T-helper 2 cell treated with Interferon-gamma antibody and Interleukin-4, amounts not matched to agents 5 μg/mL and 100 μg/mL, for 36 hours (primary cell): ENCODE measurements around the gene SLC22A15.

ENCODE experiments used
- DNase-seq: peaks from one replicate; pipeline ENCODE4 v3.0.0; 2021; ENCODE audit warnings: low spot score
- H3K27ac Mint-ChIP-seq: one replicate; pipeline ENCODE4 v1.8.0; 2021; ENCODE audit warnings: mild to moderate bottlenecking, mixed read lengths
- H3K27me3 Mint-ChIP-seq: one replicate; pipeline ENCODE4 v1.8.0; 2021; ENCODE audit warnings: low read depth, mixed read lengths
- H3K36me3 Mint-ChIP-seq: one replicate; pipeline ENCODE4 v1.8.0; 2021; ENCODE audit warnings: low read depth, mixed read lengths
- H3K4me1 Mint-ChIP-seq: one replicate; pipeline ENCODE4 v1.8.0; 2021; ENCODE audit warnings: low read depth, mixed read lengths
- H3K4me3 Mint-ChIP-seq: one replicate; pipeline ENCODE4 v1.8.0; 2022; ENCODE audit warnings: mild to moderate bottlenecking, moderate library complexity, mixed read lengths
- H3K9me3 Mint-ChIP-seq: one replicate; pipeline ENCODE4 v1.8.0; 2021; ENCODE audit warnings: mixed read lengths

Gene SLC22A15

DNA sequence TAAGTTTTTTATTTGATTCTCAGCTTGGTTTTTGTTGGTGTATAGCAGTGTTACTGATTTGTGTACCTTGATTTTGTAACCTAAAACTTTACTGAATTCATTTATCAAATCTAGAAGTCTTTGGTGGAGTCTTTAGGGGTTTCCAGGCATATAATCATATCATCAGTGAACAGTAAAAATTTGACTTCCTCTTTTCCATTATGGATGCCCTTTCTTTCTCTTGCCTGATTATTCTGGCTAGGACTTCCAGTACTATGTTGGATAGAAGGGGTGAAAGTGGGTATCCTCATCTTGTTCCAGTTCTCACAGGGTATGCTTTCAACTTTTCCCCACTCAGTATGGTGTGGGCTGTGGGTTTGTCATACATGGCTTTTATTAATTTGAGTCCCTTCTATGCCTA, 111.3 kb downstream of the SLC22A15 start:
- DNase-seq = no peak
- Mint-ChIP-seq H3K27me3 (peaks cover 25% of the 10 kb centered on the region), H3K4me1 (no peaks in the 10 kb centered on the region), H3K27ac (no peak overlapping the region), H3K4me3 (no peak overlapping the region), H3K9me3 (peaks cover 15% of the 10 kb centered on the region), H3K36me3 (no peaks in the 10 kb centered on the region)

DNA sequence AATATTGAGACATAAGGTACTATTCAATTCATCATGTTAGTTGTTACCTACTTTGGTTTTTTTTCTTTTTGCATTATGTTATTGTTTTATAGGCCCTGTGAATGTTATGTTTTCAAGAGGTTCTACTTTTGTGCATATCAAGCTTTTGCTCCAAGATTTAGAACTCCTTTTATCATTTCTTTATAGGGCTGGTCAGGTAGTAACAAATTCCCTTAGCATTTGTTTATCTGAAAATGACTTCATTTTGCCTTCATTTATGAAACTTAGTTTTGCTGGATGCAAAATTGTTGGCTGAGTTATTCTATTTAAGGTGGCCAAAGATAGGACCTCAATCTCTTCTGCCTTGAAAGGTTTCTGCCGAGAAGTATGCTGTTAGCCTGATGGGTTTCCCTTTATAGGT, 113.6 kb downstream of the SLC22A15 start:
- no peaks in the 10 kb centered on the region for H3K36me3 Mint-ChIP-seq
- H3K9me3 Mint-ChIP-seq = peaks cover 15% of the 10 kb centered on the region
- DNase-seq = no peak
- no peaks in the 10 kb centered on the region for H3K4me1 Mint-ChIP-seq
- no peak overlapping the region for H3K4me3 Mint-ChIP-seq
- H3K27me3 Mint-ChIP-seq = peaks cover 21% of the 10 kb centered on the region
- H3K27ac Mint-ChIP-seq = no peak overlapping the region

DNA sequence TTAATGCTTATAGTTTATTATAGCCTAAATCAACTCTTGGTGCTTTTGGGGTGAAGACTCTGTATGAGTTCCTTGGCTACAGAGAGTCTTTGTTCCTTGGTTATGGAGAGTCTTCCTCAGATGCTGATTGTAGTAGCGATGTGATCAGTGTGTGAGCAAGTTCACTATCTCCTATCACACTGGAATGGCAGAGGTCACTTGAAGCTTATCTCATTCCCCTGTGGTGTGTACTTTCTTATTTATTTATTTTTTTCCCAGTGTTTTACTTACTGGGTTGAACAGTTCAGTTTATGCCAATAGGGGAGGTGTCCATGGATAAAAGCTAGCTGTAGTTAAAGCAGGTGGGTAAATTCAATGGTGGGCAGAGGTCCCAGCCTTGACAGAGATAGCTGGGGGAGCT, 114.8 kb downstream of the SLC22A15 start:
- DNase-seq = no peak
- H3K9me3 Mint-ChIP-seq = peaks cover 18% of the 10 kb centered on the region
- no peak overlapping the region for H3K27ac Mint-ChIP-seq
- H3K4me3 Mint-ChIP-seq = no peak overlapping the region
- no peaks in the 10 kb centered on the region for H3K4me1 Mint-ChIP-seq
- H3K36me3 Mint-ChIP-seq = no peaks in the 10 kb centered on the region
- H3K27me3 Mint-ChIP-seq = peaks cover 21% of the 10 kb centered on the region

DNA sequence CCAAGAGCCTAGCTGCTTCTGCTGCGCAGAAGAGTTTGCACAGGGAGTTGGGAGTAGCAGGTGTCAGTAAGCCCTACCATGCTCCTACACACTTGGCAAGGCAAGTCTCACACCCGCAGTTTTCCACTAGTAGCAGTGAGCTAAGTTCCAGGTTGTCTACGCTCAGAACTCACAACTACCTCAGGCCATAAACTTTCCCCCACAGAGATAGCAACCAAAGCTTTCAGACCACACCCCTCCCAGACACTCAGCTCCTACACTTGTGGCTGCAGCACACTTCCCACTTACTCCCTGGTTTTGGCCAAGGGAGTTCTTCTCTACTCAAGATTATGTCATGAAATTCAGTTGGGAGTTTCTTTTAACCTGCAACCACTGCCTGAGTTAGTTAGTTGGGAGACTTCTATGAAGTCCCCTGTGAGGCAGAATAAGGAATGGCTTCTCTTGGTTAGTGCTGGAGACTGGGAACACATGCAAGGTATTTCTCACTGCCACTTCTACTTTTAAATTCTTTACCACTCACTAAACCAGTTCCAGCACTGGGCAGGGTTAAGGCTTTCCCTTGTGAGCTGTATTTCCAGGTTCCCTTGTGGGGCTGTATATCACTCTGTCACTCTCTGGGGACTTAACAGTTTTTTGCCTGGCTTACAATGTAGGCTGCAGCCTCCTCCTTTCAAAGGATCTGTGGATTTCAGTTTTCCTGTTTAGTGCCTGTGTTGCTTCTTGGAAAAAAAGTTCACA, 116.6 kb downstream of the SLC22A15 start:
- no peak overlapping the region for H3K4me3 Mint-ChIP-seq

DNA sequence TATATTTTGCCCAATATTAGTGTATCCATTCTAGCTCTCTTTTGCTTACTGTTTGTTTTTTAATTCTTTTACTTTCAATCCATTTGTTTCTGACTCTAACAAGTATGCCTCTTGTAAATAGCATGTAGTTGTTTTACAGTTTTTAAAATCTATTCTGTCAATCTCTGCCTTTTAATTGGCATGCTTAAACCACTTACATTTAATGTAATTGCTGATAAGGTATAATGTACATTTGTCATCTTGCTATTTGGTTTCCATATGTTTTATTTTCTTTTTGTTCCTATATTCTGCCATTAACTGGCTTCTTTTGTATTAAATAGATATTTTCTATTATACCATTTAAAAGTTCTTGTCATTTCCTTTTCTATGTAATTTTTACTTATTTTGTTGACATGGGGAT, 118.7 kb downstream of the SLC22A15 start:
- H3K9me3 Mint-ChIP-seq = peaks cover 10% of the 10 kb centered on the region
- H3K27ac Mint-ChIP-seq = no peak overlapping the region
- DNase-seq = no peak
- peaks cover 14% of the 10 kb centered on the region for H3K27me3 Mint-ChIP-seq
- H3K36me3 Mint-ChIP-seq = no peaks in the 10 kb centered on the region
- no peaks in the 10 kb centered on the region for H3K4me1 Mint-ChIP-seq
- H3K4me3 Mint-ChIP-seq = no peak overlapping the region

More for the DNA sequence above, 116.6 kb downstream of the SLC22A15 start:
- Mint-ChIP-seq H3K36me3 (no peaks in the 10 kb centered on the region), H3K27ac (no peak overlapping the region), H3K27me3 (peaks cover 17% of the 10 kb centered on the region), H3K9me3 (peaks cover 18% of the 10 kb centered on the region), H3K4me1 (no peaks in the 10 kb centered on the region)
- DNase-seq = no peak

DNA sequence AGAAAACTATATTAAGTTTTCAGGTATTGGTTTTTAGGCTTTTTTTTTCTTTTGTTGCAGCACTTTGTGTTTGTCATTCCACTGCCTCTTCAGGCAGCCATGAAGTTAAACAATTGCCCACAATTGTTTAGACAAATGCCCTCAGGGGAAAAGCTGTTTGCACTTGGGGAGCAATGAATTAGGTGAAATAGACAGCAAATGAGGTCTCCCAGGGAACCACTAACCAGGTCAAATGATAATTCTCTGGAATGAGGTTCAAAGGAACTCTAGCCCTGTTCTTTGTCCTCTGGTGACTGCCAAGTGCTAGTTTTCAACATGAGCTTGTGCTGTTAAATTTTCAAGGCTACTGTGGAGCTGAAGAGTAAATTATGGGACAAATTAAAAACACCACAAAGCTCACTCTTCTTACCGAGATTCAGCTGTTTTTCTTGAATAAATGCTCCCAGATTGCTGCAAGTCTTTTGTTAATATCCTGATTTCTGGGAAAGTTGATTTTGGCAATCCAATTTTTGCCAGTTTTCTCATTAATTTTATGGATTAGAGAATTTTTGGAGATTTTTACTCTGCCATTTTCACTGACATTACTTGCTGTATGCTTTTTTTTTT, 119.8 kb downstream of the SLC22A15 start:
- Mint-ChIP-seq H3K4me3 (no peak overlapping the region), H3K9me3 (peaks cover 3% of the 10 kb centered on the region), H3K27me3 (peaks cover 12% of the 10 kb centered on the region), H3K27ac (no peak overlapping the region), H3K36me3 (no peaks in the 10 kb centered on the region), H3K4me1 (no peaks in the 10 kb centered on the region)
- DNase-seq = no peak

DNA sequence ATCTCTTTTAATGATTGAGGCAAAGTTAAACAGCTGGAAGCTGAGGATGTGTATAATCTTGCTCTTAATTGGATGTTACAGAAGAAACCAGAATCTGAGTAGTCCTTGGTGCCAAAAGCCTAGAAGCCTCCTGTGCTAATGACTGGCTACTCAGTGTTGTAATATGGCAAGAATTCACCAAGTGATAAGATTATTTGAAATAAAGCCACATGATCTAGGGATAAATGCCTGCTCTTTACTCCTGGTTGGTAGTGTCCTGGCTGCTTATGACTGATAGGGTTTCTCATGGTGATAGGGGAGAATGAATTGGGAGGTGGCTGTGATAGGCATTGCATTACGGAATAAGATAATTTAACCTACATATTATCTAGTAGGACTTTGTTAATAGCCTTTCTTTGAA, 121.3 kb downstream of the SLC22A15 start:
- no peak for DNase-seq
- H3K9me3 Mint-ChIP-seq = peaks cover 3% of the 10 kb centered on the region
- H3K4me3 Mint-ChIP-seq = no peak overlapping the region
- H3K4me1 Mint-ChIP-seq = no peaks in the 10 kb centered on the region
- no peaks in the 10 kb centered on the region for H3K36me3 Mint-ChIP-seq
- no peak overlapping the region for H3K27ac Mint-ChIP-seq
- peaks cover 12% of the 10 kb centered on the region for H3K27me3 Mint-ChIP-seq

DNA sequence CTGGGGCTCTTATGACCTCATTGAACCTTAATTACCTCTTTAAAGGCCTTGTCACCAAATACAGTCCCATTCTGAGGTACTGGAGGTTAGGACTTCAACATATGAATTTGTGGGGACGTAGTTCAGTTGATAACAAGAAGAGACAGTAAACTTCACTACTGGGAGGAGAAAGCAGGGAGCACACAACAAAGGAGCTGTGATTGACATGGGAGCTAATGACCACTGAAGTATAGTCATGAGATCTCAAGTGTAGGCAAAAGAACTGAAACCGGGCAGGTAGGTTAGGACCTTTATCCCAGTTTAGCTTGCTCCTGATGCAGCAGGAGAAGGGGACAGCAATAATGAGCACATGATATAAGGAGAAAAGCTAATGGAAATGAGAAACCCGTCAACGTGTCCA, 123.1 kb downstream of the SLC22A15 start:
- Mint-ChIP-seq H3K36me3 (no peaks in the 10 kb centered on the region), H3K27me3 (peaks cover 10% of the 10 kb centered on the region), H3K9me3 (peaks cover 3% of the 10 kb centered on the region), H3K4me3 (no peak overlapping the region), H3K27ac (no peak overlapping the region), H3K4me1 (no peaks in the 10 kb centered on the region)
- DNase-seq = no peak

DNA sequence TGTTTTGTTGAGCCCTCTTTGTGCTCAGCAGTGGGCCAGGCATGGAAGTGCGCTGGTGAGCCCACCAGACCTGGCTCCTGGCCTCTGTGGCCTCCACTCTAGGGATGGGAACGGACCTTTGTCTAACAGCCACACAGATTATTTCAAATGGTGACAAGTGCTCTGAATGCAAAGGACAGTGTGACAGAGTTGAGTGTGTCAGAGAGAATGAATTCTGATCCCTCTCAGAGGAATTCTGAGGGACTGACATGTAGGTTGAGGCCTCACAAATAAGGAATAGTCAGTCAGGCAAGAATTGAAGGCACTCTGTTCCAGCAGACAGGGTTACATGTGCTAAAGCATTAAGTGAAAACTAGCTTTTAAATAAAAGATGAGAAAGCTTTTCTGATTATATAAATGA, 123.6 kb downstream of the SLC22A15 start:
- Mint-ChIP-seq H3K27ac (no peak overlapping the region), H3K36me3 (no peaks in the 10 kb centered on the region), H3K9me3 (peaks cover 2% of the 10 kb centered on the region), H3K4me1 (no peaks in the 10 kb centered on the region), H3K4me3 (no peak overlapping the region), H3K27me3 (peaks cover 8% of the 10 kb centered on the region)
- DNase-seq = no peak

DNA sequence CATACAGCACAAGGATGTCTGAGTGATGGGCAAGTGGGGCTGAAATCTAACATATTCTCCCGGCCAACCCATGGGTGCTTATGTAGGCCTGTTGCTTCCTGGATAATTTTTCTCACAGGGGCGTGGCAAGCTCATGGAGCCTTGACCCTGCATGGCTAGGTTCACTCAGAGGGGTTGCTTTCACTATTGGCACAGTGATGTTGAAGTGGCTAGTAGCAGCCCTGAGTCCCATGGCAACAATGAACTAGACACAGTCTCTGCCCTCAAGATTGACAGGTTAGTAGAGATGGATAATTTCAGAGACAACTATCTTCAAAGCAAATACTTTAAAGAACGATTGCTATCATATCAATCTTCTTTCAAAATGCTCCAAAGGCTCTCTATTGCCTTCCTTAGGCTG, 128.4 kb downstream of the SLC22A15 start:
- no peak for DNase-seq
- no peak overlapping the region for H3K4me3 Mint-ChIP-seq
- H3K36me3 Mint-ChIP-seq = no peaks in the 10 kb centered on the region
- no peaks in the 10 kb centered on the region for H3K9me3 Mint-ChIP-seq
- no peaks in the 10 kb centered on the region for H3K27me3 Mint-ChIP-seq
- H3K4me1 Mint-ChIP-seq = no peaks in the 10 kb centered on the region
- no peak overlapping the region for H3K27ac Mint-ChIP-seq

DNA sequence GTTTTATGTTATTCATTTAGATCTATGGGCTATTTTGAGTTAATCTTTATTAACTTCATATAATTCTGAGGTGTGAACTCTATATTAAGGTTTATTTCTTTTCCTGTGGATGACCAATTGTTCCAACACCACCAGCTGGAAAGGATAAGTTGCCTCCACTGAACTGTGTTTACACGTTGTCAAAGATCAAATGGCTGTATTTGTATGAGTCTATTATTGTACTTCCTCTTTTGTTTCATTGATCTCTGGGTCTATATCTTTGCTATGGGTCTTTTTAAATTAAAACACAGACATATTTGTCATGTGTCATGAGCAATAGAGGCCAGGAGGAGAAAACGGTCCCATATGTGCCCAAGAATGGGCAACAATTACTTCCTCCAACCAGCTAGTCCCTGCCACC, 129.7 kb downstream of the SLC22A15 start:
- Mint-ChIP-seq H3K4me1 (no peaks in the 10 kb centered on the region), H3K9me3 (no peaks in the 10 kb centered on the region), H3K4me3 (no peak overlapping the region), H3K27me3 (no peaks in the 10 kb centered on the region), H3K27ac (no peak overlapping the region), H3K36me3 (no peaks in the 10 kb centered on the region)
- DNase-seq = no peak

DNA sequence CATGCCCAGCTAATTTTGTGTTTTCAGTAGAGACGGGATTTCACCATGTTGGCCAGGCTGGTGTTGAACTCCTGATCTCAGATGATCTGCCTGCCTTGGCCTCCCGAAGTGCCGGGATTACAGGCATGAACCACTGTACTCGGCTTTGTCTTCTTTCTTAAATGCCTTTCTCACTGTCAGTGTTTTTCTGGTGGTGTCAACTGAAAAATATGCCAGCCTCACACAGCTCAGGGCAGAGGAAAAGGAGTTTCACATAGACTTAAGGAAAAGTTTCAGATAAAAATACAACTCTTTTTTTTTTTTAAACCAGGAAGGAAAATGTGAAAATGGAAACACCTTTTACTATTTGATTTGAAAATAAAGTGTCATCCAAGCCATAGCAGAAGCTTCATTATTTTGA, 130.3 kb downstream of the SLC22A15 start:
- H3K4me3 Mint-ChIP-seq = no peak overlapping the region
- H3K36me3 Mint-ChIP-seq = no peaks in the 10 kb centered on the region
- no peak overlapping the region for H3K27ac Mint-ChIP-seq
- no peaks in the 10 kb centered on the region for H3K9me3 Mint-ChIP-seq
- H3K27me3 Mint-ChIP-seq = no peaks in the 10 kb centered on the region
- DNase-seq = no peak
- no peaks in the 10 kb centered on the region for H3K4me1 Mint-ChIP-seq

DNA sequence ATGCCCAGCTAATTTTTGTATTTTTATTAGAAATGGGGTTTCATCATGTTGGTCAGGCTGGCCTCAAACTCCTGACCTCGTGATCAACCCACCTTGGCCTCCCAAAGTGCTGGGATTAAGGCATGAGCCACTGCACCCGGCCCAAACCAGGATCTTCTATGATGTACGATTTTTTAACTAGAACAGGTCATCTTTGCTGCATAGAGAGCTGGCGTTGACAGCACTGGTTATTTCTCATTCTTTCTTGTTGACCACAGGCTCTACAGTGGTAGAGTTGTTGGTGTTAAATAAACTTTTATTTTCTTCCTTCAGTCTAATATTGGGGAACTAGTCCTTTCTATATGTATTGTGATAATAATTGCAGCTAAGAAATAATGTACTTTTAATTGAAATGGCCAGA, 131.1 kb downstream of the SLC22A15 start:
- DNase-seq = no peak
- H3K27me3 Mint-ChIP-seq = no peaks in the 10 kb centered on the region
- H3K27ac Mint-ChIP-seq = no peak overlapping the region
- H3K9me3 Mint-ChIP-seq = no peaks in the 10 kb centered on the region
- no peak overlapping the region for H3K4me3 Mint-ChIP-seq
- H3K4me1 Mint-ChIP-seq = no peaks in the 10 kb centered on the region
- H3K36me3 Mint-ChIP-seq = no peaks in the 10 kb centered on the region

DNA sequence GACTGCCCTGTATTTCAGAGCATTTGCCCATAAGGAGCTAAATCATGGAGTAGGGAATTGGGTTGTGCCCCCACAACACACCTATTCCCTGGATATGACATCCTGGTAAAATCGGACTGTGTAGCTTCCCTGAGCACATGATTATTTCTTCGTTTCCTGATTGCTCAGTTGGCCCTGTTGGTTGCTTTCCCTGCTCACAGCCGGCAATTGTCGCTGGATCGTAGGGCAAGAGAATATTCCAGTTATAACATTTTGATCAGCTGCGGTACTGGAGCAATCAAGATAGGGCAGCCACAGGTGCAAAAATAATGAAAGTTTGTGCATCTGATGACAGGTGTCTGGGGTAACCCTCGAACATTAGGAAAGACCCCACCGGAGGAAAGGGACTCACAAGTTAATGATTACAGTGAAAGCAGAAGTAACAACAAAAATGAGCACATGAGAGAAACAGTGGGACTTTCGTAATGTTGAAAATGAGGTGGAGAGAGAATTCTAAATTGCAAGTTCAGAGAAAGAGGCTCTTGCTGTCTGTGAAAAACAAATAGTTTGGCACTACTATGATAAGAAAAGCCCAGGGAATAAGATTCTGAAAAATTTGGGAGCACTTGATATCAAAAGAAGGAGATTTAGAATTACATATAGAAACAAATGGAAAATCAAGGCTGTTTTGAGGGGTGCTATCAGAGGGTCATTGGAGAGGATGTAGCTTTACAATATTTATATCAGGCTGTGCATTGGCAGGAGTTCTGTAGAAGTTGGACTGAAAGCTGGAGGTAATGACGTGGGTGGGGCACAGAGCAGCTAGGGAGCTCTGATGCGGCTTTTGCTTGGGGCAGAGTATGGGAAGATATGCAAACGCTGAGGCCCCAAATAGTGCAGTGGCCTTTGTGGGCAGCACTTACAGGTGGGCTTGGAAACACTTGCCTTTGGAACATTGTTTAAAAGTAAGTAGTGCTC, 134.5 kb downstream of the SLC22A15 start, which contains the start of gene MAB21L3:
Gene MAB21L3, plus strand, starts transcription at position 833 of the 957 bp plus-strand sequence. CDS start 1,217 bp downstream, outside the sequence.
- DNase-seq = no peak
- H3K36me3 Mint-ChIP-seq = no peaks in the 10 kb centered on the region
- peaks cover 2% of the 10 kb centered on the region for H3K27me3 Mint-ChIP-seq
- H3K9me3 Mint-ChIP-seq = no peaks in the 10 kb centered on the region
- H3K4me1 Mint-ChIP-seq = no peaks in the 10 kb centered on the region
- H3K4me3 Mint-ChIP-seq = no peak within 1 kb of the TSS
- H3K27ac Mint-ChIP-seq = no peak within 1 kb of the TSS
